MM.1S (cell line): Measurements from ENCODE around the gene LIPA.
A peak's percentile ranks its signal among the peaks of the same experiment; 100 is the strongest.

Source experiments
- DNase-seq: peaks from one replicate; pipeline ENCODE4 v3.0.0-alpha.2; 2015
- H2AFZ ChIP-seq: fragments of 300-600 bp; sonication (generic); 2 replicates; pipeline ENCODE4 v1.6.0; 2016; ENCODE audit warnings: antibody characterized with exemption, low read length
- H3F3A ChIP-seq: fragments of 300-600 bp; sonication (generic); 2 replicates; pipeline ENCODE4 v1.6.1; 2016; ENCODE audit warnings: mild to moderate bottlenecking, antibody characterized with exemption, low read length, moderate library complexity, mixed read lengths; ENCODE audit not compliant: insufficient read depth
- H3K27ac ChIP-seq: fragments of 300-600 bp; sonication (generic); 2 replicates; pipeline ENCODE4 v1.5.1; 2016; ENCODE audit warnings: mild to moderate bottlenecking, low read length
- H3K27me3 ChIP-seq: fragments of 300-600 bp; sonication (generic); replicated peaks from 2 replicates; pipeline ENCODE4 v1.6.0; 2016; ENCODE audit warnings: low read length; ENCODE audit not compliant: insufficient read depth
- H3K36me3 ChIP-seq: fragments of 300-600 bp; sonication (generic); replicated peaks from 2 replicates; pipeline ENCODE4 v1.6.1; 2016; ENCODE audit warnings: mild to moderate bottlenecking, low read length, mixed read lengths; ENCODE audit not compliant: insufficient read depth
- H3K4me1 ChIP-seq: fragments of 300-600 bp; sonication (generic); 2 replicates; pipeline ENCODE4 v1.6.1; 2016; ENCODE audit warnings: low read length, mixed read lengths
- H3K4me2 ChIP-seq: fragments of 300-600 bp; sonication (generic); 2 replicates; pipeline ENCODE4 v1.6.0; 2016; ENCODE audit warnings: low read depth, low read length
- H3K4me3 ChIP-seq: fragments of 300-600 bp; sonication (generic); 2 replicates; pipeline ENCODE4 v1.5.1; 2016; ENCODE audit warnings: low read length, mixed read lengths
- H3K79me2 ChIP-seq: fragments of 300-600 bp; sonication (generic); 2 replicates; pipeline ENCODE4 v1.6.1; 2016; ENCODE audit warnings: mixed run types, low read length, mixed read lengths
- H3K9ac ChIP-seq: fragments of 300-600 bp; sonication (generic); 2 replicates; pipeline ENCODE4 v1.6.1; 2016; ENCODE audit warnings: low read length, mixed read lengths
- H3K9me2 ChIP-seq: fragments of 300-600 bp; sonication (generic); replicated peaks from 2 replicates; pipeline ENCODE4 v1.6.1; 2016; ENCODE audit warnings: mild to moderate bottlenecking, low read length, mixed read lengths; ENCODE audit not compliant: insufficient read depth
- H3K9me3 ChIP-seq: fragments of 300-600 bp; sonication (generic); replicated peaks from 2 replicates; pipeline ENCODE4 v1.6.1; 2016; ENCODE audit warnings: mild to moderate bottlenecking, low read length, mixed read lengths; ENCODE audit not compliant: insufficient read depth
- H4K20me1 ChIP-seq: fragments of 300-600 bp; sonication (generic); 2 replicates; pipeline ENCODE4 v1.6.1; 2016; ENCODE audit warnings: mild to moderate bottlenecking, low read length, moderate library complexity, mixed read lengths; ENCODE audit not compliant: insufficient read depth
- CTCF ChIP-seq: fragments of 300-600 bp; sonication (generic); IDR thresholded peaks from 2 replicates; pipeline ENCODE4 v1.5.1; 2016; ENCODE audit warnings: antibody characterized with exemption, low read length, mixed read lengths
- EZH2 ChIP-seq: fragments of 300-600 bp; sonication (generic); optimal IDR thresholded peaks from 2 replicates; pipeline ENCODE3; 2017; ENCODE audit warnings: low read depth, mild to moderate bottlenecking, antibody characterized with exemption, low read length, mixed read lengths
- EZH2phosphoT487 ChIP-seq: fragments of 300-600 bp; sonication (generic); IDR thresholded peaks from 2 replicates; pipeline ENCODE4 v1.6.1; 2018; ENCODE audit warnings: antibody characterized with exemption, low read length

Gene LIPA

DNA sequence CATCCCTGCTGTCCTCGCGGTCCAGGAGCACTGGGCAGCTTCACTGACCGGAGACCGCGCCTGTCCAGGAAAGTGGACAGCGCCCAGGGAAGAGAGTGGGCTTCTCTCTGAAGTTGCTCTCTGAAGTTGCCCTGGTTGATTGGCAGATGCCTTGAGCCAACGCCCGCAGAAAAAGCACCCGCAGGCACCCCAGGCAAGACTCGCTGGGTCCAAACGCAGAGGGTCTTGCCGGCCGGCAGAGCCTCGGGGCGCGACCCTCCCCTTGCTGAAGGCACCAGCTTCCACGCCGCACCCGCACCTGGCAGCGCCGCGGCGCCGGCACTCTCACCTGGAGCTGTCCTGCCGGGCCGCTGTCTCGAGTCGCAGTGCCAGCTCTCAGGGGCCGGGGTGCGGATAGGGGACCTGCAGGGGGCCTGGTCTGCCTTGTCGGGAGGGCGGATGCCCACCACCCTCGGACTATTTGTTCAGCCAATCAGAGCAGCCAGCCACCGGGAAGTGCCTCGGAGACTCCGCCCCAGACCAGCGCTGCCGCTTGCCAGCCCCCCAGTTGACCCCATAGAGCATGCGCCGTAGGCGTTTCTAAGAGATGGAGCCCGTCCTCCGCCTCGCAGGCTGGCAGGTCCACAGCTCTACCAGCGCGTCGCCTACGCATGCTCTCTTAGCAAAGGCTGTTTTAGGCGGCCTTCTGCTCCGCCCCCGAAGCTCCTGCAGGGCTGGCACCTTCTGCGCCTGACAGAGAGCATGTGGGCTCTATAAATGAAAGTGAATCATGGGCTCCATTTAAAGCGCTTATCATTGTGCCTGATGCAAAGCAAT, at the start of gene LIPA:
LIPA (minus strand) TSS at position 367 of the 816 bp plus-strand sequence. CDS start 4,127 bp downstream, outside the sequence.
- no peaks in the 10 kb centered on the region for H3K36me3 ChIP-seq
- H3K4me3 ChIP-seq, result peak within 1 kb of the TSS; percentile 80
- H3K9me3 ChIP-seq, result no peaks in the 10 kb centered on the region
- H3K27ac ChIP-seq, result no peak within 1 kb of the TSS
- 0 out of 2 replicates have a peak, but pooled peaks cover 4% of the 10 kb centered on the region for H3K4me1 ChIP-seq
- H3K9ac ChIP-seq, result peak within 1 kb of the TSS; percentile 44; the same call in 1 of the 2 replicates
- peak within 1 kb of the TSS; percentile 86 for H2AFZ ChIP-seq
- H3F3A ChIP-seq, result no peaks in the 10 kb centered on the region
- DNase-seq, result peak; percentile 99
- H4K20me1 ChIP-seq, result no peaks in the 10 kb centered on the region
- H3K79me2 ChIP-seq, result no peaks in the 10 kb centered on the region
- no peaks in the 10 kb centered on the region for H3K9me2 ChIP-seq
- no peak for TF ChIP-seq EZH2phosphoT487
- TF ChIP-seq EZH2, result no peak
- TF ChIP-seq CTCF, result no peak
- H3K27me3 ChIP-seq, result no peaks in the 10 kb centered on the region
- peak within 1 kb of the TSS; percentile 82 for H3K4me2 ChIP-seq

DNA sequence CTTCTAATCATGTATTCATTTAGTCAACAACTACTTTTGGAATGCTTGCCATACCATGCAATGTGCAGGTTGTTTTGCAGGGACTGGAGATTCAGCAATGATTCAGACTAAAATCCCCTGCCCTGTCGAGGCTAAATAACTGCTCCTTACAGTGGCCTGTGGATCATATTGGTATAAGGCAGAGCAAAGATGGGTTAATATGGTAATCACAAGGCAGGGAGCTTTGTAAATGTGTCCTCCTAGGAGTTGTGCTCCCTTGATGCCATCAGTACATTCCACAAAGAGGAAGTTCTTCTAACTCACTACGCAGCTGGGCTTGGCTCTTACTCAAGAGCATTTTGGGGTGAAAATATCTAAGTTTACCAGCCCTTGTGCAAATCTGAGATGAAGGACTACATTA, 49.7 kb upstream of the LIPA start:
- no peak overlapping the region for H3K9ac ChIP-seq
- no peak for DNase-seq

DNA sequence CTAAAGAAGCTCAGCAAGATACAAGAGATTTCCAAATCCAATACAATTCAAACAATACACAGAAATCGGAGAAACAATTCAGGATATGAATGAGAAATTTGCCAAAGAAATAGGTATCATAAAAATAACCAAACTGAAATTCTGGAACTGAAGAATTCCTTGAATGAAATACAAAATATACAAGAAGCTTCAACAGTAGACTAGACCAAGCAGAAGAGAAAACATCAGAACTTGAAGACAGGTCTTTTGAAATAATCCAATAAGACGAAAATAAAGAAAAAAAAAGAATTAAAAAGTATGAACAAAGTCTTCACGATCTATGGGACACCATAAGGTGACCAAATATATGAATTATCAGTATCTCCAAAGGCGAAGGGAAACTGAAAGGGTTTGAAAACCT, 47.5 kb upstream of the LIPA start:
- DNase-seq, result no peak
- Histone ChIP-seq H3K9ac (no peak overlapping the region), H4K20me1 (no peaks in the 10 kb centered on the region), H3K4me1 (peaks cover 6% of the 10 kb centered on the region; the same call in 1 of the 2 replicates), H3K27me3 (peaks cover 60% of the 10 kb centered on the region), H3F3A (peaks cover 20% of the 10 kb centered on the region; the same call in 1 of the 2 replicates), H3K4me2 (no peak overlapping the region), H3K9me3 (no peaks in the 10 kb centered on the region), H3K4me3 (no peak overlapping the region), H2AFZ (no peak overlapping the region), H3K79me2 (no peaks in the 10 kb centered on the region), H3K9me2 (no peaks in the 10 kb centered on the region), H3K27ac (no peak overlapping the region), H3K36me3 (no peaks in the 10 kb centered on the region)
- TF ChIP-seq EZH2phosphoT487 (no peak), CTCF (no peak), EZH2 (no peak)

More for the DNA sequence above, 49.7 kb upstream of the LIPA start:
- Histone ChIP-seq H2AFZ (no peak overlapping the region), H3K9me3 (no peaks in the 10 kb centered on the region), H3K4me1 (peaks cover 6% of the 10 kb centered on the region; the same call in 1 of the 2 replicates), H3K27me3 (peaks cover 67% of the 10 kb centered on the region), H3K36me3 (no peaks in the 10 kb centered on the region), H4K20me1 (no peaks in the 10 kb centered on the region), H3K9me2 (no peaks in the 10 kb centered on the region), H3F3A (peaks cover 14% of the 10 kb centered on the region; the same call in 1 of the 2 replicates), H3K4me2 (peak overlapping the region; percentile 65; the same call in 1 of the 2 replicates), H3K79me2 (no peaks in the 10 kb centered on the region), H3K27ac (no peak overlapping the region), H3K4me3 (peak overlapping the region; percentile 46; the same call in 1 of the 2 replicates)
- TF ChIP-seq EZH2, result no peak
- TF ChIP-seq EZH2phosphoT487, result no peak
- no peak for TF ChIP-seq CTCF
